Keratinocyte (primary cell): Measurements from ENCODE around the gene PYROXD2.

Source experiments
- CTCF ChIP-seq, 3 experiments: IDR thresholded peaks in 1 of 3; conservative IDR thresholded peaks in 1 of 3; optimal IDR thresholded peaks in 1 of 3; 2 replicates in 2 of 3; 3 replicates in 1 of 3; pipeline versions ENCODE3 to v1.5.1; 2011; ENCODE audit warnings: low read length in 3 of 3, mild to moderate bottlenecking in 3 of 3, moderate library complexity in 2 of 3, control low read depth in 1 of 3, inconsistent platforms in 1 of 3; ENCODE audit not compliant: insufficient read depth in 2 of 3; ENCODE audit errors: extremely low read depth in 1 of 3
- EZH2 ChIP-seq: IDR thresholded peaks from one replicate; pipeline ENCODE4 v1.6.1; 2012; ENCODE audit warnings: inconsistent platforms, mild to moderate bottlenecking, low read length, moderate library complexity

GRCh38 chr10:98383869-98384268 is 31.1 kb downstream of the PYROXD2 start:
- TF ChIP-seq CTCF (optimal IDR thresholded peaks at IDR 0.05 in 1 of 3, IDR thresholded peaks at IDR 0.05 in 1 of 3, conservative IDR thresholded peaks at IDR 0.05 in 1 of 3; ENCODE audit: extremely low read depth in 1 of 3, insufficient read depth in 2 of 3, low read length in 3 of 3) (no peak), EZH2 (no peak)
